GM18526 (cell line): ENCODE results near the gene TTBK1.

Experiments used
- POLR2A ChIP-seq: IDR thresholded peaks from 3 replicates; pipeline ENCODE4 v1.6.1; 2011; ENCODE audit not compliant: insufficient read length; ENCODE audit errors: extremely low read depth

The TTBK1 gene

DNA sequence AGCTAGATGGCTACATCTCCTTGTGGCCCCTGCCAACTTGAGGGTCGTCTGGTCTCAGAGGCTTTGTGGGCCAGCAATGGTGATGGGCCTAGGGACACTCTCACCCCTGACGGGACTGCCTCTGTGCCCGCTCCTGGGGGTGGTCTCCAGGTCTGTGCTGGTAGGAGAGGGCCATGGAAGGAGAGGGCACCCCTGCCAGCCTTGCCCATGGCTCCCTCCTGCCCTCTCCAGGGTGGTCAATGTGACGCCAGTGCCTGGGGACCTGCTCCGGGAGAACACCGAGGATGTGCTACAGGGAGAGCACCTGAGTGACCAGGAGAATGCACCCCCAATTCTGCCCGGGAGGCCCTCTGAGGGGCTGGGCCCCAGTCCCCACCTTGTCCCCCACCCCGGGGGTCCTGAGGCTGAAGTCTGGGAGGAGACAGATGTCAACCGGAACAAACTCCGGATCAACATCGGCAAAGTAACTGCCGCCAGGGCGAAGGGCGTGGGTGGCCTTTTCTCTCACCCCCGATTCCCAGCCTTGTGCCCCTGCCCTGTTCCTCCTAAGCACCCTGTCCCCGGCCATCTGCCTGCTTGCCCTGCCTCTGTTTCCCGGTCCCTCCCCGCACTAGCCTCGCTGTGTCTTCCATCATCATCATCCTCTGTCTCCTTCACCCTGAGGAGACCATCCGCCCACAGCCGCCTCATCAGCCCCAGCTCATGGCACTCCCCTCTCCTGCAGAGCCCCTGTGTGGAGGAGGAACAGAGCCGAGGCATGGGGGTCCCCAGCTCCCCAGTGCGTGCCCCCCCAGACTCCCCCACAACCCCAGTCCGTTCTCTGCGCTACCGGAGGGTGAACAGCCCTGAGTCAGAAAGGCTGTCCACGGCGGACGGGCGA is 15.8 kb downstream of the TTBK1 start:
- no peak for TF ChIP-seq POLR2A

DNA sequence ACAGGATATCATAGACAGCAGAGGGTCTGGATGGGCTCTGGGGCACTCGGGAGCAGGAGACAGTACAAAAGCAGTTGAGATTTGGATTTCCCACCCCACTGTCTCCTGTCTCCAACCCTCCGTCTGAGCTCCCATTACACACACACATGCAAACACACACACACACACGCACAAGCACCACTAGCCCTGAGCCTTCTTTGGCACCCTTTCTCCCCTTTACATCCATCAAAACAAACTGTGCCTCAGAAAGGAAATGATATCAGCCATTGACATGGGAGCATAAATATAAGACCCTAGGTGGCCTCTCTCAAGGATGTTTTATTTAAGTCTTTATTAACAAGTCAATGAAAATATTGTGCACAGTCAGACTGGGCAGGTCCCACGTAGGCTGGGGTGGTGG is 17.5 kb downstream of the TTBK1 start:
- no peak for TF ChIP-seq POLR2A

DNA sequence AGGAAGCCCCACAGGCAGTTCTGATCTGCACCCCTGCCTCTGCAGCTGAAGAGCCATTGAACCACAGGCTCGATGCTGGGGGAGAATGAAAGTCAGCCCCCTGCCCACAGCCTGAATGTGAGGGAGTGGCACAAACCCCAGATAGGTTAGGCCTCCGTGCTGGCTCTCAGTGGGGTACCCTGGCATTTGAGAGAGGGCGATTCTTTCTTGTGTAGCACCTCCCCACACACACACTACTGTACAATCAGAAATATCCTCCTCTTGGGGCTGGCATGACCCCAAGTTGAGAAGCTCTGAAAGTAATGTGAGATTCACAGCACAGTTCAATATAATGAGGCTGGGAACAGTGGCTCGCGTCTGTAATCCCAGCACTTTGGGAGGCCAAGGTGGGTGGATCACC is 17.9 kb downstream of the TTBK1 start:
- no peak for TF ChIP-seq POLR2A

DNA sequence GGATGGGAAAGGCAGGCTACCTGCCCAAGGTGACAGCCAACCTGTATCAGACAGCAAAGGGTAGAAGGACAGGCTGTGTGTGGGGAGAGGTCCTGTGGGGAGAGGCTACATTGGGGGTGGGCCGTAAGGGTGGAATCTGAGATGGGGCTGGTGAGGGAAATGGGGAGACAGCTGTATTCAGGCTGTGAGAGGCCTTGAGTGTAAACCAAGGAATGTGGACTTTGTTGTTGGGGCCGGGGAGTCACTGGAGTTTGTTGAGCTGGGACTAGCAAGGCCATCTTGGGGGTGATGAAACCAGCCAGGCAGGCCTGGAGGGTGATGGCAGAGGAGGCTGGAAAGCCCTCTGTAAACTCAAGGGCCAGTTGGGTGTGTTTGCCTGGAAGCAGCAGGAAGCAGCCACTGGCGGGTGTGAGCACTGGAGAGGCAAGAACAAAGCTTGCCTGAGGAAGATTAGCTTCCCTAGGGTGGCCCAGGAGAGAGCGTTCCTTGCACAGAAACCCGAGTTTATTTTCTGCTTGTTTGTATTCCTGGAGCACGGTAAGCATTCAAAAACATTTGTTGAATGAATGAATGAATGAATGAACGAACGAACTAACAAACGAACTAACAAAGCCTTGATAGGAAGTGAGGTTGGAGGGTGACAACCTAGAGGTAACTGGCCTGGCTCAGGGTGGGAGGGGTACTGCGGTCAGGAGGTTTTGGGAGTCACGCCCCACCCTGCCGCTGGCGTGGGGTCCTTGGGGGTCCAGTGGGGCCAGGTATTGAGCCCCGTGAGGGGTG is 18.9 kb downstream of the TTBK1 start:
- no peak for TF ChIP-seq POLR2A

DNA sequence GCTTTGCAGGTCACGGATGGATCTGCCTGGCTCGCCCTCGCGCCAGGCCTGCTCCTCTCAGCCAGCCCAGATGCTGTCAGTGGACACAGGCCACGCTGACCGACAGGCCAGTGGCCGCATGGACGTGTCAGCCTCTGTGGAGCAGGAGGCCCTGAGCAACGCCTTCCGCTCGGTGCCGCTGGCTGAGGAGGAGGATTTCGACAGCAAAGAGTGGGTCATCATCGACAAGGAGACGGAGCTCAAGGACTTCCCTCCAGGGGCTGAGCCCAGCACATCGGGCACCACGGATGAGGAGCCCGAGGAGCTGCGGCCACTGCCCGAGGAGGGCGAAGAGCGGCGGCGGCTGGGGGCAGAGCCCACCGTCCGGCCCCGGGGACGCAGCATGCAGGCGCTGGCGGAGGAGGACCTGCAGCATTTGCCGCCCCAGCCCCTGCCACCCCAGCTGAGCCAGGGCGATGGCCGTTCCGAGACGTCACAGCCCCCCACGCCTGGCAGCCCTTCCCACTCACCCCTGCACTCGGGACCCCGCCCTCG is 19.6 kb downstream of the TTBK1 start:
- no peak for TF ChIP-seq POLR2A

DNA sequence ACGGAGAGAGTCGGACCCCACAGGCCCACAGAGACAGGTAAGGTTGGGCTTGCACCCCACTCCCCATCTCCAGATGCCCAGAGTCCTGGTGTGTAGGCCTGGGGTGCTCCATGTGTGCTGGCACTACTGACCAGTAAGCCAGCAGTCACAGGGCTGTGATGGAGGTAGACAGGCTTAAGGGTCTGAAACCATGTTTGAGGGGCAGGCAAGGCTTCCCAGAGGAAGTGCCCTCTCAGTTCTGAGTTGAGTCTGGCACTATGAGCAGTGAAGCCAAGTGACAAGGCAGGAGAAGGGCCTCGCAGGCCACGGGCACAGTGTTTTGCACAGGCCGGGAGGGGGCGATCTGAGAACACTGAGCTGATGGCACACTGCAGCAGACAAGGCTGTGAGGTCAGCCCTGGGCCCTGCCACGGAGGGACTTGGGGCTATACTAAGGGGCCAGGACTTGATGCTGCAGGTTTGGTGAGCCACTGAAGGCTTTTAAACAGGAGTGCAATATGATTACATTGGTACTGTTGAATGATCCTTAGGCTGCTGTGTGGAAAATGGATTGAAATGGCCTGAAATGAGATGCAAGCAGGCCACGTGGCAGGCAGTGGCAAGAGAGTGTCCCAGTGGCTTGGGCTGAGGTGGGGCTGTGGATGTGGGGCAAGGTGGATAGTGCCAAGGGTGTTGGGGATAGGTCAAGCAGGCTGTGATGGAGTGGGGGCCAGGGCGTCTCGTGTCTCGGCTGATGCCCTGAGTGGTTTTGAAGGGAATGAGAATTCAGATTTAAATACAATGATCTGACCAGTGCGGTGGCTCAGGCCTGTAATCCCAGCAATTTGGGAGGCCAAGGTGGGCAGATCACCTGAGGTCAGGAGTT is 20.3 kb downstream of the TTBK1 start:
- no peak for TF ChIP-seq POLR2A

DNA sequence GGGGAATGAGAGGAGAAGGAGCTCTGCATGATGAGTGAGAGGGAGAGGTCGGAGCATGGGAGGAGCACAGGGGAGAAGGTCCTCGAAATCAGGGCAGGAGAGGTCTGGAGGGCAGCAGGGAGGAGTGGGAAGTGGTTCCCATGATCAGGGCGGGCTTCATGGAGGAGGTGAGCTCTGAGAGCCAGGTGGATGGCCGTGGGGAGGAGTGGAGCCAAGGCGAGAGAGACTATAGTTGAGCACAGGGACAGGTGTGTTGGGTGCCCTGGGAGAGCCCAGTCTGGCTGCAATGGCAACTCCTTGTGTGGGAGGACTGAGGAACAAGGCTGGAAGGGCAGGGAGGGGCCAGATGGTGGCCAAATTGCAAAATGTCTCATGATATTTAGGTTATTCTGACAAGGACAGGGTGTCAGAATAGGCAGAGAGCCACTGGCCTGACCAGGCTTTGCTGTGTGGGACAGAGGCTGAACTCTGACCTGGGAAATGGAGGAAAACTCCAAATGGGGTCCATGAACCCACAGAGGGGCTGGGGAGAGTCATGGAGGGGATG is 21.4 kb downstream of the TTBK1 start:
- no peak for TF ChIP-seq POLR2A

DNA sequence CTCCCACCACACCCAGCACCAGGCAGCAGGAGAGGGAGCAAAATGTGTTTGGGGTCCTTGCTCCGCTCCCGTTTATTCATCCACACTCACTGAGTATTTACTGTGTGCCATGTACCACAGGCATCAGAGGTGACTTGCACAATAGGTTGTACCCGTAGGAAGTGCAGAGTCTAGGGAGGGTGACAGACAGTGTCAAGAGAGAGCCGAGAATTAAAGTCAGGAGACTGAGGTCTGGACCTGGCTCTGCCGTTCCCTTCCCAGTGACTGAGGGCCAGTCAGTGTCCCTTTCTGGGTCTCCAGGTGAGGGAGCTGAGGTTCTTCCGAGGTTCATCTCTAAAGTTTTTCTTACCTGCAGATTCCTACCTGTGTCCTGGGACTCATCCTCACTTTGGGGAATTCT is 22.3 kb downstream of the TTBK1 start:
- no peak for TF ChIP-seq POLR2A

DNA sequence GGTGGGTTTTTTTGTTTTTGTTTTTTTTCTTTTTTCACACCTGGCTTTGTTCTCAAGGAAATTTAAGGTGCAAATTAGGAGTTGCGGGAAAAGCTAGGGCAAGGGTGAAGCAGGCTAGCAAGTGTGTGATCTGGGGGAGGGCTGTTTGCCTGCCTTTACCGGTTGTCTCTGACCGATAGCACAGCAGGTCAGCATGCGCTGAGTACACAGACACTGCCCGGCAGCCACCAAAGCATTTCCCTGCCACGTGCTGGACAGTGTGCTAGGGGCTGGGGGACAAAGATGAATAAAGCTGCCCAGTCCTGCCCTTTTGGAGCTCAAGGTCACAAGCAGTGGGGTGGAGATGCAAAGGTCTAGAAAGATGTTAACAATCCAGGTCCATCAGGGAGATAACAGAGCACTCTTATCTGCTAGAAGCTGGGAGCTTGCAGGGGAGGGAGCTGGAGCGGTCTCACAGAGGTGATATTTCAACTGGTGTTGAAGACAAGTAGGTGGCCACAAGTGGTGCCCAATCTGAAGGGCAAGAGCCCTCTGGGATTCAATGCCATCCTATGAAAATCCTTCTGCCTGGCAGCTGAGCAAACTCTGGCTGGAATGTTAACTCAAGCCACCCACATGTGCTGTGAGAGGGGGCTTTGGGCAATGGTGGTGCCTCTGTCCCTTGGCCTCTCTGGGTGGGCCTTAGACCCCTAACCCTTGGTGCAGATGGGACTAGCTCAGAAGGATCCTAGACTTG is 24.5 kb downstream of the TTBK1 start:
- TF ChIP-seq POLR2A, result no peak

DNA sequence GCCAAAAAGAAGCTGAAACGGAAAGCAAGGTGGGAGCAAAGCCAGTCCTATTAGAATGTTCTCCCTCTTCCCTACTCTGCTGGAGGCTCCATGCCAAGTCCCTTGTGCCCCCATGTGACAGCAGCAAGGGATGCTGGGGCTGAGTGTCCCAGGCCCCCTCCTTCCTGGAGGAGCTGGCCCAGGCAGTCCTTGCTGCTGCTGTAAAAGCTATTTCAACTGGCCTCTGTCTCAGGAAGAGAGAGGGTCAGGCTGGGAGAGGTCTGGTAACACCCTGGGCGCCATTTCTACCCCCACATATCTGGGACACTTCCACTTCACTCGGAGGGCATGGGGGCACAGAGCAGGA is 25.0 kb downstream of the TTBK1 start:
- TF ChIP-seq POLR2A, result no peak

DNA sequence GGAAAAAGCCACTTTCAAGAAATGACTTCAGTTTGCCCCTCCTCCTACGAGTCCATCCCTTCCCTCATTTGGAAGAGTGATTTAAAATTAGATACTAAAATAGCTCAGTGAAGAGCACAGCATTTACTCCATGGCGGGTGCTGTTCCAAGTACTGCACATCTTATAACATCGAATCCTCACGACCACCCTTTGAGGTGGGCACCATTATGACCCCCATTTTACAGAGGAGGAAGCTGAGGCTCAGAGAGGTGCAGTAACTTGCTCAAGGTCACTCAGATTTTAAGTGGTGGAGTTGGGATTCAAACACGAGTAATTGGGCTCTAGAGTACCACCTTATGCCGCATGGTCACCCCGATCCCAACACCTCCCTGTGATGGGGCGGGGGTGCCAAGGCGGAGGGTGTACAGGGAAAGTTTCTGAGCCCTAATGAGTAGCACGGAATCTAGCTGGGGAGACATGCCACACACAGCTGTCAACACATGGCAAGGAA is 25.5 kb downstream of the TTBK1 start:
- no peak for TF ChIP-seq POLR2A

DNA sequence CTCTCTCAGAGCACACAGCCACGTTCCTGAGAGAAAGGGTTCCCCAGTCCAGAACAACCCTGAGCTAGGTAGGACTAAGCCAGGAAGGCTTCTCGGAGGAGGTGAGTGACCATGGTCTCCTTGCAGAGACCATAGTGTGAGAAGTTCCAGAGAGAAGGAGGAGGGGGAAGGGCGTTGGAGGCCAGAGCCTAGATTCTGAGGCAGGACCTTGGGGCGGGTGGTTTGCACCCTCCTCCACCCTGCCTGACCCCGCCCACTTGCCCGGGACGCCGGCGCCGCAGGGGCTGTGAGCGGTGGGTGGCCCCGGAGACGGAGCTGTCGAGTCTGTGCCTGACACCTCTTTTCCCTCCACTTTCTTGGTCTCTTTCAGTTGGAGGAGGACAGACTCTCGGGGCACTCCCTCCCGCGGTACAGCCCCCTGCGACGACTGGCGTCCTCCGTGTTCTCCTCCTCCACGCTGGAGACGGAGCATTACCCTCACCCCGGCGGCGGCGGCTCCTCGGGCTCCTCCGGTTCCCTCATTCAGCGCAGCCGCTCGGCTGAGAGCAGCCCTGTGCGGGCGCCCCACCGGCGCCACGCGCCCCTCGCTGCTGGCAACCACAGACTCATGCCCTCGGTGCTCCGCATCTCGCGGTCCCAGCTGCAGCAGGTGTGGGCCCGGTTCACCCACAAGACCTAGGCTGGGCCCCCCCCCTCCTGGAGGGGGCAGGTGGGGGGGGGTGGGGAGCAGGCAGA is 26.2 kb downstream of the TTBK1 start:
- TF ChIP-seq POLR2A, result no peak

DNA sequence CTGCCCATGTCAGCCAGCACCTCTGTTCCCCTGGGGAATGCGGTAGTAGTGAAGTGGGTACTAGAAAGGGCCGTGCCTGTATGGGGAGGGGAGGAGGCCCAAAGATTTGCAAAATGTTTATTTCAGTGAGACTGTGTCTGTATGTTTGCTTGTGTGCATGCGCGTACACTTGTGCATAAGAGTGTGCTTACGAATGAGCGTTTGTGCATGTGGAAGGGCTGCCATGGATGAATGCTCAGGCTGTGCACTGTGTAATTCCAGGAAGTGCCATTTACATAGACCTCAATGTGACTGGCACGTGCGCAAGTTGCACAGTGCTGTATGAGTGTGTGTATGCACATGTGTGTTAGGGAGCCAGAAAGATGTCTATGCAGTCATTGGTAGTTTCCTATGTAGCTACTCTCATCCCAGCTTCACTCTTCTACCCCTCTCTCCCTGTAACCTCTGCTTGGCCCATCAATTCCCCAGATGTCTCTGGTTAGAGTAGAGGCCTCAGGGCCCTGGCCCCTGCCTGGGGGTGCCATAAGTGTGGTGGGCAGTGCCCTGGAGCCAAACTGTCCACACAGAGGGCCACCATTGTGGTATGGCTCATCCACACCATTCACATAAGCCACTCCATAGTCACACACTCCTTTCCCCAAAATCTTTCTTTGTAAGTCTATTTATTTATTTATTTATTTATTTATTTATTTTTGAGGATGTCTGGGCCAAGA is 28.0 kb downstream of the TTBK1 start:
- TF ChIP-seq POLR2A, result no peak
